HG02763 (cell line): ENCODE results near the gene OR1E2.
"Not testable (repeated sequence)": the region's sequence is repeated elsewhere in the genome, so short reads cannot be mapped to it uniquely, and the experiment has no call there.

Experiments used
- ATAC-seq: cut with Tn5 transposase; IDR thresholded peaks from one replicate; pipeline ENCODE4 v1.9.1; 2021; ENCODE audit warnings: mild to moderate bottlenecking, moderate library complexity; ENCODE audit not compliant: unreplicated experiment

Gene OR1E2

GRCh38 chr17:3400055-3400454 lies 33.6 kb downstream of the OR1E2 start:
- ATAC-seq: no peak

- ATAC-seq: no peak
Measured at GRCh38 chr17:3398310-3398709, 35.3 kb downstream of the OR1E2 start, which contains the start of gene OR1E1. Gene OR1E1 (minus strand): TSS chr17:3398410. CDS start chr17:3398410, 0 bp downstream.

- ATAC-seq: not testable (repeated sequence)
Measured at GRCh38 chr17:3397801-3398200, 35.8 kb downstream of the OR1E2 start.

- ATAC-seq: no peak
Measured at GRCh38 chr17:3389791-3390190, 43.9 kb downstream of the OR1E2 start.

- no peak for ATAC-seq
Measured at GRCh38 chr17:3385869-3386816, 47.5 kb downstream of the OR1E2 start, which contains the start of gene OR3A2. Gene OR3A2 (minus strand): TSS chr17:3386308.
